GM10266 (cell line): ENCODE results near the gene KCNE3.

Source experiments
- DNase-seq: peaks from one replicate; pipeline ENCODE4 v3.0.0; 2012; ENCODE audit errors: extremely low spot score
- TF ChIP-seq, protein P1 (sequence below): IDR thresholded peaks from 2 replicates; pipeline ENCODE4 v1.5.1; 2012; ENCODE audit warnings: mild to moderate bottlenecking, low read depth; ENCODE audit not compliant: control insufficient read depth, insufficient read depth; ENCODE audit errors: missing control alignments

The KCNE3 gene

GRCh38 chr11:74464746-74465145, 2.6 kb downstream of the KCNE3 start:
- TF ChIP-seq, protein P1, sequence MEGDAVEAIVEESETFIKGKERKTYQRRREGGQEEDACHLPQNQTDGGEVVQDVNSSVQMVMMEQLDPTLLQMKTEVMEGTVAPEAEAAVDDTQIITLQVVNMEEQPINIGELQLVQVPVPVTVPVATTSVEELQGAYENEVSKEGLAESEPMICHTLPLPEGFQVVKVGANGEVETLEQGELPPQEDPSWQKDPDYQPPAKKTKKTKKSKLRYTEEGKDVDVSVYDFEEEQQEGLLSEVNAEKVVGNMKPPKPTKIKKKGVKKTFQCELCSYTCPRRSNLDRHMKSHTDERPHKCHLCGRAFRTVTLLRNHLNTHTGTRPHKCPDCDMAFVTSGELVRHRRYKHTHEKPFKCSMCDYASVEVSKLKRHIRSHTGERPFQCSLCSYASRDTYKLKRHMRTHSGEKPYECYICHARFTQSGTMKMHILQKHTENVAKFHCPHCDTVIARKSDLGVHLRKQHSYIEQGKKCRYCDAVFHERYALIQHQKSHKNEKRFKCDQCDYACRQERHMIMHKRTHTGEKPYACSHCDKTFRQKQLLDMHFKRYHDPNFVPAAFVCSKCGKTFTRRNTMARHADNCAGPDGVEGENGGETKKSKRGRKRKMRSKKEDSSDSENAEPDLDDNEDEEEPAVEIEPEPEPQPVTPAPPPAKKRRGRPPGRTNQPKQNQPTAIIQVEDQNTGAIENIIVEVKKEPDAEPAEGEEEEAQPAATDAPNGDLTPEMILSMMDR = no peak
- DNase-seq = no peak

GRCh38 chr11:74463216-74463615, 4.1 kb downstream of the KCNE3 start:
- no peak for DNase-seq
- TF ChIP-seq, protein P1 = no peak

DNA sequence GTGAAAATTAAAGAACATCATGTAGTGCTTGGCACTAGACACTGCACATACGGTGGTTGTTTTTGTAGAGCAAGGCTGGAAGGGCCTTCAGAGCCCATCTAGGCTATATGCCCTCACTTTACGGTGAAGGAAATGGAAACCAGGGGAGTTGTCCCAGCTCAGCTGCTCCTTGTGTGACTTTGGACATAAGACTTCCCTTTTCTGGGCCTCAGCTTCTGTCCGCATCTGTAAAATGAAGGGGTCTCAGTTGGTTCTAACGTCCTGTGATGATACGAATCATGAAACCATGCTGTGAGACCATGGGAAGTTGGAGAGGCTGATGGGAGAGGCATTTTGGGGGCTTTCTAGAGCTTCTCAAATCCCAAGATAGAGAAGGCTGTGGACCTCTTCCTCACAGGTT, 4.7 kb downstream of the KCNE3 start:
- no peak for DNase-seq
- TF ChIP-seq, protein P1 = no peak

- DNase-seq = no peak
- TF ChIP-seq, protein P1 = no peak
Measured at GRCh38 chr11:74462009-74462408, 5.3 kb downstream of the KCNE3 start.

GRCh38 chr11:74460481-74461154, 6.7 kb downstream of the KCNE3 start:
- TF ChIP-seq, protein P1 = no peak
- DNase-seq = no peak

DNA sequence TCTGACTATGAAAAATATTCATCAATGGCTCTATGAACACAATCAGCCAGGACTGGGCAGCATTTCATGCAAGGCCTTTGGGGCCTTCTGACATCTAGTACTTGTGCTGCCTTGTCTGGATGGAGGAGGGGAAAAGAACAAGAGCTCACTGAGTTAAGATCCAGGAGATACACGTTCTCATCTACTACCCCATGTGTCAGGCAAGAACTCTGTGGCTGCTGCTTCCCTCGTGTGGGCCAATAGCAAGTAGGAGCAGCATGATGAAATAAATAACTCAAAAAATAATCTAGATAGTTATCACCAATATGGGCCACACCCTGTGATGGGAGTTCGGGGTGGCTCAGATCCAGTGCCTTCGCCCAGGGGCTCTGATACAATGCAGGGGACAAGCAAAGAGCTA, 7.3 kb downstream of the KCNE3 start:
- no peak for DNase-seq
- TF ChIP-seq, protein P1 = no peak

DNA sequence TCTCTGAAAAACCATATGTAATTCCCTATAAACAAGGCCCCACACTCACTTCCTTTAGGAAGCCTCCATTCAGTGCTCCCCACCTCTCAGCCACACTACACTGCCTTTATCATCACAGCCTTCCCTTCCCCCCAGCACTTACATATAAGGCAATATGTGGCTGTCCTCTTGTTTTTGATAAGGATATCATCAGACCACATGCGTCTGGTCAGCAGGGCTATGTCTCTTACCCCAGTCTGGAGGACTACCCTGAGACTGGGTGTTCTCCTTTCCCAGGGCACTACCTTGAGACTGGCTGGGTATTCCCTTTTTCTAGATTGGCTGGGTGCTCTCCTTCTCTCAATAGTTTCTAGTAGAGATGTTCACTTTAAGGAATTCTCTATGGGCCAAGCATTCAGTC, 7.8 kb downstream of the KCNE3 start:
- TF ChIP-seq, protein P1 = no peak
- DNase-seq = no peak
